ENCODE results near the gene APP. TPM values are rescaled to one million over a fixed set of nuclear protein-coding genes. Genes with fewer than 3 reads are reported as not detected.

The APP gene
- total RNA-seq, 1 experiment from 2014 or later: 224 TPM

DNA sequence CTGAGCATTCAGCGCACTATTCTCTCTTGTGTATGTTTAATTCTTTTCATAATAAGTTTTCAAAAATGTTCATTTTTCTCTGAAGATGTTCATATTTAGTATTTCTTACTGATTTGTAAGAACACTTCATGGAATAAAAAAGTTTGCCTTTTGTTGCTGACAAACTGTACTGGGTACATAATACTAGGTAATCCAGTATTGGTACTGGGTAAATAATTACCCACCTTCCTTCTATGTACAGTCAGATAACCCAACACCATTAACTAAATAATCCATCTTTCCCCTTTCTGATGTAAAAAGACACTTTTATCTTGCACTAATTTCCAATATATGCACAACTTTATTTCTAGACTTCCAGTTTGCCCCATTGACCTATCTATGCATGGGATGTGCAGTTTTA is 23.9 kb downstream of the APP start:
- Histone ChIP-seq H3K4me1 (replicated peaks; ENCODE audit: insufficient read depth) (0 out of 2 replicates have a peak, but pooled peaks cover 13% of the 10 kb centered on the region), H4K20me1 (ENCODE audit: insufficient read depth) (no peaks in the 10 kb centered on the region), H3K9me3 (ENCODE audit: insufficient read depth, low read depth) (no peaks in the 10 kb centered on the region), H2AFZ (no peak overlapping the region), H3K36me3 (ENCODE audit: low read depth) (no peaks in the 10 kb centered on the region), H3F3A (ENCODE audit: insufficient read depth, low read depth) (peaks cover 1% of the 10 kb centered on the region; the same call in 1 of the 2 replicates), H3K79me2 (ENCODE audit: low read depth) (peaks cover 49% of the 10 kb centered on the region), H3K4me3 (no peak overlapping the region), H3K27ac (no peak overlapping the region), H3K9me2 (ENCODE audit: insufficient read depth) (no peaks in the 10 kb centered on the region), H3K4me2 (no peak overlapping the region), H3K27me3 (ENCODE audit: insufficient read depth, low read depth) (no peaks in the 10 kb centered on the region)
- no peak for TF ChIP-seq EZH2 (IDR thresholded peaks at IDR 0.05; ENCODE audit: low read depth)
- TF ChIP-seq CTCF (conservative IDR thresholded peaks at IDR 0.05): no peak
- CTCF ChIA-PET: no interaction called here
- intact Hi-C loops (cut with micrococcal nuclease; ENCODE audit: unreplicated experiment): no loop called here
- POLR2A ChIA-PET (ENCODE audit: unreplicated experiment): no interaction called here
- DNase-seq: no peak
- BruUV-seq (replicated peaks): no TSS peak

DNA sequence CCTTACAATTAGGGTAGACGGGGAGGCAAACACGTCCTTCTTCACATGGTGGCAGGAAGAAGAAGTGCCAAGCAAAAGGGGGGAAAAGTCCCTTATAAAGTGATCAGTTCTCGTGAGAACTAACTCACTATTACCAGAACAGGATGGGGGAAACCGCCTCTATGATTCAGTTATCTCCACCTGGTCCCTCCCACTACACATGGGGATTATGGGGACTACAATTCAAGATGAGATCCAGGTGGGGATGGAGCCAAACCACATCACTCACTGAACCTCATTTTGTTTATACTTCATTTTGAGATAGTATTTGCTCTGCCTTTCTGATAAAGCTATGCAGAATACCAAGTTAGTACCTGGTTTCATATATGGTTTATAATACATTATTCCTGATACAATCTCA is 26.5 kb downstream of the APP start:
- intact Hi-C loops (cut with micrococcal nuclease; ENCODE audit: unreplicated experiment): no loop called here

DNA sequence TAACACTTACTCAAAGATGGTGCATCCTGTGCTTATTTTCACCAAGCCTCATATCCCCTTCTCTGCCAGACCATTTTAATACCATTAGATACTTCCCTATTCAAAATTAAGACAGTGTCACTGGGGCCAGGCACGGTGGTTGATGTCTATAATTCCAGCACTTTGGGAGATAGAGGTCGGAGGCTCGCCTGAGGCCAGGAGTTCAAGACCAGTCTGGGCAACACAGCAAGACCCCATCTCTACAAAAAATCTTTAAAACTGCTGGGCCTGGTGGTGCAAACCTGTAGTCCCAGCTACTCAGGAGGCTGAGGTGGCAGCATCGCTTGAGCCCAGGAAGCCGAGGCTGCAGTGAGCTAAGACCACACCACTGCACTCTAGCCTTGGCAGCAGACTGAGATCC is 28.2 kb downstream of the APP start:
- intact Hi-C loops (cut with micrococcal nuclease; ENCODE audit: unreplicated experiment): no loop called here
- peaks cover 23% of the 10 kb centered on the region; the same call in 1 of the 2 replicates for H3F3A ChIP-seq (ENCODE audit: insufficient read depth, low read depth)
- ChIA-PET CTCF (no interaction called here), POLR2A (ENCODE audit: unreplicated experiment) (no interaction called here)
- H3K27me3 ChIP-seq (ENCODE audit: insufficient read depth, low read depth): no peaks in the 10 kb centered on the region
- no peaks in the 10 kb centered on the region for H4K20me1 ChIP-seq (ENCODE audit: insufficient read depth)
- H3K9me3 ChIP-seq (ENCODE audit: insufficient read depth, low read depth): no peaks in the 10 kb centered on the region
- H3K4me1 ChIP-seq (replicated peaks; ENCODE audit: insufficient read depth): peaks cover 39% of the 10 kb centered on the region
- no peak overlapping the region for H3K4me3 ChIP-seq
- TF ChIP-seq CTCF (conservative IDR thresholded peaks at IDR 0.05) (no peak), EZH2 (IDR thresholded peaks at IDR 0.05; ENCODE audit: low read depth) (no peak)
- DNase-seq: no peak
- H3K36me3 ChIP-seq (ENCODE audit: low read depth): no peaks in the 10 kb centered on the region
- H2AFZ ChIP-seq: no peak overlapping the region
- no peak overlapping the region for H3K4me2 ChIP-seq
- no peaks in the 10 kb centered on the region for H3K9me2 ChIP-seq (ENCODE audit: insufficient read depth)
- H3K27ac ChIP-seq: no peak overlapping the region
- no TSS peak for BruUV-seq (replicated peaks)
- peaks cover 55% of the 10 kb centered on the region for H3K79me2 ChIP-seq (ENCODE audit: low read depth)

More for the DNA sequence above, 26.5 kb downstream of the APP start:
- no peak overlapping the region for H3K27ac ChIP-seq
- H3K4me2 ChIP-seq: no peak overlapping the region
- H3K36me3 ChIP-seq (ENCODE audit: low read depth): no peaks in the 10 kb centered on the region
- no peaks in the 10 kb centered on the region for H3K9me2 ChIP-seq (ENCODE audit: insufficient read depth)
- H2AFZ ChIP-seq: no peak overlapping the region
- H3K27me3 ChIP-seq (ENCODE audit: insufficient read depth, low read depth): no peaks in the 10 kb centered on the region
- ChIA-PET CTCF (no interaction called here), POLR2A (ENCODE audit: unreplicated experiment) (no interaction called here)
- DNase-seq: no peak
- TF ChIP-seq EZH2 (IDR thresholded peaks at IDR 0.05; ENCODE audit: low read depth) (no peak), CTCF (conservative IDR thresholded peaks at IDR 0.05) (no peak)
- H3K79me2 ChIP-seq (ENCODE audit: low read depth): peaks cover 41% of the 10 kb centered on the region
- peaks cover 35% of the 10 kb centered on the region for H3K4me1 ChIP-seq (replicated peaks; ENCODE audit: insufficient read depth)
- peaks cover 23% of the 10 kb centered on the region; the same call in 1 of the 2 replicates for H3F3A ChIP-seq (ENCODE audit: insufficient read depth, low read depth)
- no peaks in the 10 kb centered on the region for H4K20me1 ChIP-seq (ENCODE audit: insufficient read depth)
- H3K9me3 ChIP-seq (ENCODE audit: insufficient read depth, low read depth): no peaks in the 10 kb centered on the region
- BruUV-seq (replicated peaks): no TSS peak
- H3K4me3 ChIP-seq: no peak overlapping the region

Data from PC-9 (cell line).